Activated CD8-positive, alpha-beta memory T cell treated with anti-CD3 and anti-CD28 coated beads, Interleukin-2, amount 10 ng/mL, durations not matched to agents 7 days and 5 days (primary cell): ENCODE measurements around the gene LIPC. TPM values are rescaled to one million over a fixed set of nuclear protein-coding genes. Genes with fewer than 3 reads are reported as not detected.

Experiments
- ATAC-seq: fragments of 150-1000 bp; cut with Tn5 transposase; one replicate; pipeline ENCODE4 v1.10.0; 2021; ENCODE audit warnings: moderate library complexity
- CTCF ChIA-PET: fragments of 350-600 bp; sonication (Branson Sonifier 250); formaldehyde crosslinking; loops from one replicate; lab custom pipeline; 2021; ENCODE audit warnings: antibody characterized with exemption; lab: Charles Lee
- DNase-seq: peaks from one replicate; pipeline ENCODE4 v3.0.0-alpha.2; 2020
- H3K27ac Mint-ChIP-seq: one replicate; pipeline ENCODE4 v1.8.0; 2021; ENCODE audit warnings: mild to moderate bottlenecking, mixed read lengths
- H3K27me3 Mint-ChIP-seq: one replicate; pipeline ENCODE4 v1.8.0; 2021; ENCODE audit warnings: mixed read lengths
- H3K36me3 Mint-ChIP-seq: one replicate; pipeline ENCODE4 v1.8.0; 2021; ENCODE audit warnings: mild to moderate bottlenecking, mixed read lengths
- H3K4me1 Mint-ChIP-seq: one replicate; pipeline ENCODE4 v1.8.0; 2021; ENCODE audit warnings: mixed read lengths
- H3K4me3 Mint-ChIP-seq: one replicate; pipeline ENCODE4 v1.8.0; 2021; ENCODE audit warnings: mild to moderate bottlenecking, moderate library complexity, mixed read lengths
- H3K9me3 Mint-ChIP-seq: one replicate; pipeline ENCODE4 v1.8.0; 2022; ENCODE audit warnings: low read depth, mixed read lengths
- total RNA-seq, 2 experiments: library from RNA; stranded (reverse); gene quantifications; one replicate each; pipeline ENCODE4 v1.2.3, GENCODE V29; 2021

Gene LIPC
- total RNA-seq, 2 experiments from 2014 or later, result 5.3 to 9.0 TPM

DNA sequence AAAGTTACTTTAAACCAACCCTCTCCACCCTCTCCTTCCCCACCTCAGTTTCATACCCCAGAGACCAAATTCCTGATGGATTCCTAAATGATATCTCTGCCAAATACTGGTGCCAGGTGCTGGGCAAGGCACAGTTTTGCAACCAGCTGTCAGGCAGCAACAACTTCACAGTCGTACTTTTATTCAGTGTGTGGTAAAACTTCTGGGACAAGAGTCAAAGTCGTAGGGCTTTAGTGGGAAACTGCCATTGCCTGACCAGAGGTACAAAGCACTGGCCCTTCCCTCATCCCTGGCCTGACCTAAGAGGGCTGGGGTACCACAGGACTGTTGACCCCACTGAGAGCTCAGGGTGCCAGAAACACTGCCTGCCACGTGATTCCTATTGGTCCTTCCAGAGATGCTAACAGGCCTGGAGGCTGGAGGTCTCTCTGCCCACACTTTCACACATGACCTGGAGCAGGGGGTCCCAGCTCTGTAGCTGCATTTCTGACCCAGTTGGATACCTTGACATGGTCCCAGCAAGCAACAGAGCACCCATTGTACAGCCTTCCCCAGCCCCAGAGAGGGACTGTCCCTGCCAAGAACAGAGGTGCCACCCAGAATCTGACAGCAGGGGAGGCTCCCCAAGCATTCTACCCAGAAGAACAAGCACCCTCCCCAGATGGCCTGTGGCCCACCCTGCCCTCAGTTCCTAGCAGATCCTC, 59.9 kb downstream of the LIPC start:
- Mint-ChIP-seq H3K27me3 (no peaks in the 10 kb centered on the region), H3K9me3 (peaks cover 6% of the 10 kb centered on the region), H3K4me1 (peaks cover 33% of the 10 kb centered on the region), H3K36me3 (peaks cover 22% of the 10 kb centered on the region), H3K4me3 (no peak overlapping the region), H3K27ac (no peak overlapping the region)
- no peak for DNase-seq
- CTCF ChIA-PET, result interaction anchor here (1.1 to 1.3 kb wide), 2 partner anchors 23 to 43 kb away, joined by 3 read pairs; no protein-coding TSS in a partner anchor
- ATAC-seq, result no peak

GRCh38 chr15:58492661-58493397, 61.0 kb downstream of the LIPC start:
- no peak for DNase-seq
- Mint-ChIP-seq H3K4me3 (no peak overlapping the region), H3K9me3 (peaks cover 6% of the 10 kb centered on the region), H3K4me1 (peaks cover 24% of the 10 kb centered on the region), H3K27ac (peak overlapping the region; percentile 41), H3K36me3 (peaks cover 20% of the 10 kb centered on the region), H3K27me3 (peaks cover 3% of the 10 kb centered on the region)
- no peak for ATAC-seq
- CTCF ChIA-PET, result interaction anchor here (0.8 kb wide), 1 partner anchor 8 kb away, joined by 3 read pairs; no protein-coding TSS in a partner anchor

DNA sequence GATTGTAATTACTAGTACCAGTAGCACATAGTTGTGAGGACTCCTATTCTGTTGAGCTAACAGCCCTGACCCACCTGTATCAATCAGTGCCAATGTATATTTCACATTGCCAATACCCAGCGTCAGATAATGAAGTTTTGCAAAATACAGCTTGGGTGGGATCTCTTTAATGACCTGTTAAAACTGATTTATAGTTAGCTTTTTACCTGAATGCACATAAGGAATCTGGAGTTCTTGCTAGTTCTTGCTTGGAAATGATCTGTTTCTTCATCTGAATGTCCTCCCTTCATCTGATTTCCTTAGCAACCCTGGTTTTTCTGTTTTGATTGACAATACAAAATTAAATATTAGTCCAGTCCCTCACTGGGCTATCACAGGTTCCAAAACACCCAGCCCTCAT, 62.8 kb downstream of the LIPC start:
- DNase-seq, result no peak
- Mint-ChIP-seq H3K4me1 (peaks cover 20% of the 10 kb centered on the region), H3K27me3 (peaks cover 3% of the 10 kb centered on the region), H3K27ac (no peak overlapping the region), H3K36me3 (peaks cover 15% of the 10 kb centered on the region), H3K4me3 (no peak overlapping the region), H3K9me3 (peaks cover 2% of the 10 kb centered on the region)
- CTCF ChIA-PET, result interaction anchor here (1.4 kb wide), 1 partner anchor 10 kb away, joined by 4 read pairs; no protein-coding TSS in a partner anchor
- ATAC-seq, result no peak

GRCh38 chr15:58495891-58496408, 64.2 kb downstream of the LIPC start:
- H3K4me1 Mint-ChIP-seq, result peaks cover 20% of the 10 kb centered on the region
- peak overlapping the region; percentile 41 for H3K27ac Mint-ChIP-seq
- peaks cover 5% of the 10 kb centered on the region for H3K36me3 Mint-ChIP-seq
- ATAC-seq, result peak; percentile 36
- H3K9me3 Mint-ChIP-seq, result no peaks in the 10 kb centered on the region
- CTCF ChIA-PET, result no interaction called here
- H3K4me3 Mint-ChIP-seq, result no peak overlapping the region
- no peak for DNase-seq
- H3K27me3 Mint-ChIP-seq, result peaks cover 3% of the 10 kb centered on the region

GRCh38 chr15:58497046-58497785, 65.4 kb downstream of the LIPC start:
- Mint-ChIP-seq H3K4me3 (no peak overlapping the region), H3K27me3 (peaks cover 3% of the 10 kb centered on the region), H3K4me1 (peaks cover 20% of the 10 kb centered on the region), H3K9me3 (no peaks in the 10 kb centered on the region), H3K36me3 (peaks cover 5% of the 10 kb centered on the region), H3K27ac (no peak overlapping the region)
- CTCF ChIA-PET, result interaction anchor here (1.0 kb wide), 2 partner anchors 20 to 38 kb away, joined by 3 read pairs; no protein-coding TSS in a partner anchor
- ATAC-seq, result no peak
- DNase-seq, result no peak

DNA sequence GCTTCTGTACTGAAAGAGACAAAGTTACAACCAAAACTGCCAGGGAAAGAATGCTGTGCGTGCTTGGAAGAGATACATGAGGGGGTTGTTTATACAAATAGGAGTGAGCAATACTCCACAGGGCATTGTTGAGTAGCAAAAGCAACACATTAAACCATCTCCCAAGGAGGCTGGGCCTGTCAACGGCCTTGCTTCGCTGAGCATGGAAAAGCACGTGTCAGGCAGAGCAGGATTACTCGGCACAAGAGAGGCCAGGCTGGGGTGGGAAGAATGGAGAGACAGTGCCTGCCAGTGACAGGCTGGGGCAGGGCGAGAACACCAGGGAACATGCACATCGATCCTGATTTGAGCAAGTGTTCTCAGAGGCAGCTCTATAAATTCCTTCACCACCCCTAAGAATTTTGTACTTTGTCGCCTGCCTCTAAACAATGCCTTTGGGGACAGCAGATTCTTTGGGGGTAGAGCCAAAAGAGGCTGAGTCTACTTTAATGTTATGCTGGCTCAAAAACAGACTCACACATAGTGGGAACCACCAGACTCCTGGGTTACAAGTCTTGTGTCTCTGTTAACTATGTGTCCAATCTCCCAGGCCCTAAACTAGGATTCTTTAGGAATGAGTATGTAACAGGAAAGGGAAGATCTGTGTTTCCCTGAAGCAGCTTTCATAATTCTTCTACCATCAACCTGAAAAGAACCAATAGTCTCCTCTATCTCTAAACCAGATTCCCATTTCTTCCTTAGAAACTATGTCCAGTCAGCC, 67.2 kb downstream of the LIPC start:
- Mint-ChIP-seq H3K4me3 (no peak overlapping the region), H3K4me1 (peaks cover 16% of the 10 kb centered on the region), H3K9me3 (no peaks in the 10 kb centered on the region), H3K36me3 (peaks cover 3% of the 10 kb centered on the region), H3K27me3 (peaks cover 3% of the 10 kb centered on the region), H3K27ac (no peak overlapping the region)
- CTCF ChIA-PET, result interaction anchor here (0.8 kb wide), 1 partner anchor 17 kb away, joined by 3 read pairs; no protein-coding TSS in a partner anchor
- no peak for DNase-seq
- no peak for ATAC-seq

DNA sequence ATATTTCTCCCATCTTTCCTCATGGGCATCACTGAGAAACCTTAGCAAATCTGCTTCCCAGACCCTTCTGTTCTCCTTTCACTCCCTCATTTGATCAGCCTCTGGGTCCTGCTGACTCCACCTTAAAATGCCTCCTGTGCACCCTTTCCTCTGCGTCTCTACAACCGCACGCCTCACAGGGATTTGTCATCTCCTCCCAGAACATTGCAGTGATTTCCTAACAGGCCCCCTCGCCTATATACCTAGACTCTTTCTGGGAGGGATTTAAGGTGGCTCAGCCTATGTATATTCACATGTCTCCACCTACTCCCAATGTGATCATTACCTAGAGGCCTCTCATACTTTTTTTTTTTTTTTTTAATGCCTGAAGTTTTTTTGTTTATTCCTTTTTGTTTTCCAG, 69.2 kb downstream of the LIPC start:
- CTCF ChIA-PET, result no interaction called here
- no peak for DNase-seq
- no peaks in the 10 kb centered on the region for H3K9me3 Mint-ChIP-seq
- H3K4me1 Mint-ChIP-seq, result peaks cover 16% of the 10 kb centered on the region
- no peak overlapping the region for H3K4me3 Mint-ChIP-seq
- H3K27me3 Mint-ChIP-seq, result peaks cover 3% of the 10 kb centered on the region
- ATAC-seq, result no peak
- H3K36me3 Mint-ChIP-seq, result peaks cover 1% of the 10 kb centered on the region
- H3K27ac Mint-ChIP-seq, result no peak overlapping the region

DNA sequence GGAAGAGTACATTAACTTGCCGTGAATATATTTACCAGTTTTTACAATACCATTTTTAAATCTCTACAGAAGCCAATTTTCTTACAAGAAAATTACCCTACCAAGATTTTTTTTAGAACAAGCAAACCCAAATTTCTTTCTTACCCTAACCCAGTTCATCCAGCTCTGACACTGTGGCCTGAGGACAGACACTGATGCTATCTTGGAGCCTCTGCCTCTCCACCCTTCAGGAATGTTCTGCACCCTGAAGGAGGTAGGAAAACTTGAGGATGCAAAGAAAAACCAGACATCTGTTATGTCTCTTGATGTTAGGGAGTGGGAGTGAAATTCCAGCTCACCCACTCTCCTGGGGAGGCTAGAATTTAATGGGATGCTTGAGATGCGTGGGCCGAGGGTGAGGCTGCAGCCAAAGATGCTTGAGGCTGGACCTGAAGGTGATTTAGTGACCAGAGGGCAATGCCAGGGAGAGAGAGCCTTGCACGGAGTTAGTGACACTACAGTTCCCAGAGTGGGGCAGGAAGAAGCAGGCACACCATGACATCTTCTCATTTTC, 69.9 kb downstream of the LIPC start:
- CTCF ChIA-PET, result no interaction called here
- Mint-ChIP-seq H3K36me3 (peaks cover 2% of the 10 kb centered on the region), H3K27ac (no peak overlapping the region), H3K4me3 (no peak overlapping the region), H3K4me1 (peaks cover 18% of the 10 kb centered on the region), H3K9me3 (no peaks in the 10 kb centered on the region), H3K27me3 (peaks cover 3% of the 10 kb centered on the region)
- DNase-seq (no peak), ATAC-seq (no peak)

DNA sequence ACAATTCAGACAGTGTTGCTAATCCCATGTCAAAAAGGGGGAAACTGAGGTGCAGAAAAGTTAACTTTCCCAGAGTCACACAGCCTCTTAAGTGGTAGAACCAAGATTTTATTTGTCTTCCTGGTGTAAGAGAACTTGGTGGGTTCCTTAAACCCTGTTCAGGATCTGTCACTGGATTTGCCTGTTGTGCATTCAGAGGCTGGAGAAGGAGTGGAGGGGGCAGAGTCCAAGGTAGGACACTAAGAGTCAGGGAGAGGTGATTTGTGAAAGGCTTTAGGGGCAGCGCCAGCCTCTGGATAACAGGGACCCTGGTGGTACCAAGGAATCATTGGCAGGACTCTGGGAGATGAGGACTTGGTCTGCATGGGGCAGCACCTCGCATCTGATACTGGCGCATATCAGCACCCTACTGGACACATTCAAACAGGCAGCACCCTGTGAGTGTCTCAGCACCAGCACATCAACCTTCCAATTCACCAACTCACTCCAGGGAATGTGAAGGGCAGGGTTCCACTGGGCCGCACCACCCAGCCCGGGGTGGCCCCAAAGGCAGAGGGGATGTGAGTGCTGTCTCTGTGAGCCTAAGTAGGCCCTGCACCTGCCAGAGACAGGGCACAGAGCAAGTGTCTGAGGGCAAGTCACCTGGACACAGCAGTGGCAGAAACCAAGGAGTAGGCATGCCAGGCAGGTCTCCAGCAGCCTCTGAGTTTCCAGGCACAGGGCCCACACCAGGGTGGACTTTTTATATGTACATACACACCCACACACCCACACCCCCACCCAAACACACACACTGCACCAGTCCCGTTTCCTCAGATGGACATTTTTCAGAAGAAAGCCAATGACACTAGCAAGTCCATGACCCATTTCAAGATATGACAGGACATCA, 71.6 kb downstream of the LIPC start:
- H3K4me3 Mint-ChIP-seq, result no peak overlapping the region
- H3K9me3 Mint-ChIP-seq, result no peaks in the 10 kb centered on the region
- no peak overlapping the region for H3K27ac Mint-ChIP-seq
- CTCF ChIA-PET, result no interaction called here
- H3K4me1 Mint-ChIP-seq, result peaks cover 15% of the 10 kb centered on the region
- no peak for DNase-seq
- peaks cover 3% of the 10 kb centered on the region for H3K36me3 Mint-ChIP-seq
- no peak for ATAC-seq
- H3K27me3 Mint-ChIP-seq, result no peaks in the 10 kb centered on the region

DNA sequence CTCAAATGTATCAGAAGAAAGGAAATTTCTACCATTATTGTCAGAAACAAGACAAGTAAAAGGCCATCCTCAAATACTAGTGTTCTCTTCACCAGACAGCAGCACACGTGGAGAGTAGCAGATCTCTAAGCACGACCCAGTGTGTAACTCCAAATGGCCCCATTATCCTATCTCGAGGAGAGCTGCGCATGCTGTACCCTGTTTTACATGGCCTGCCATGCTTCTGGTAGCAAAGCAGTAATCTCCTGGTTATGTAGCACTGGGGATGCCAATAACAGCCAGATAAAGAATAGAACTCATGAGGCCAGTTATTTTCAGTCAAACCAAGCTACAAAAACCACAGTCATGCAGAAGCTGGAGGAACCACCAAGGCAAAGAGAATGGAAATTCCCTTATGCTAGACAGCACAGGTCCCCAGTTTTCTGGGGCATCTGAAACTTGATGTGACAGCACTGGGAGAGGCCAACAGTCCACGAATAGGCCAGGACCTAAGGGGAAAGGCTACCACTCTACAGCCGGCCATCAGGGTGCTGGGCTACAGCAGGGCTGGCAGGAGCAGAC, 73.0 kb downstream of the LIPC start:
- no peak overlapping the region for H3K4me3 Mint-ChIP-seq
- H3K27ac Mint-ChIP-seq, result no peak overlapping the region
- peaks cover 3% of the 10 kb centered on the region for H3K36me3 Mint-ChIP-seq
- ATAC-seq, result no peak
- H3K9me3 Mint-ChIP-seq, result no peaks in the 10 kb centered on the region
- no peak for DNase-seq
- no peaks in the 10 kb centered on the region for H3K27me3 Mint-ChIP-seq
- CTCF ChIA-PET, result interaction anchor here (1.1 kb wide), 1 partner anchor 10 kb away, joined by 4 read pairs; no protein-coding TSS in a partner anchor
- H3K4me1 Mint-ChIP-seq, result peaks cover 15% of the 10 kb centered on the region

DNA sequence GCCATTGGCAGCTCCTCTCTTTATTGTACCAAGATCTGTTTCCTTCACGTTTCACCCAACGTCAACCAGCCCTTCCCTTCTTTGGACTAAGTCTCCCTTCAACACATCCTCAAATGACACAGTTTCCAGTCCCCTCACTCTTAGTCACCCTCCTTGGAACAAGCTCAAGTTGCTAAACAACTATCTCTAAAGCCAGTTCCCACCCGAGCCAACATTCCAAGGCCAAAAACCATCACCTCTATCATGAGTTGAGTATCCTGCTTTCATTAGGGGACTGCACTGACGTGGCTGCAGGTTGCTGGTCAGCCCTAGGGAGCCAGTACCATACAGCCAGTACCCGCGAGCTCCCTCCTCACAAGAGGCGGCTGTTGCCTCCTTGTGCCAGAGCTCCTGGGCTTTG, 73.8 kb downstream of the LIPC start:
- H3K36me3 Mint-ChIP-seq, result peaks cover 3% of the 10 kb centered on the region
- no peak for DNase-seq
- CTCF ChIA-PET, result interaction anchor here (1.1 kb wide), 1 partner anchor 11 kb away, joined by 4 read pairs; no protein-coding TSS in a partner anchor
- no peak overlapping the region for H3K4me3 Mint-ChIP-seq
- ATAC-seq, result no peak
- H3K27ac Mint-ChIP-seq, result no peak overlapping the region
- peaks cover 15% of the 10 kb centered on the region for H3K4me1 Mint-ChIP-seq
- H3K9me3 Mint-ChIP-seq, result no peaks in the 10 kb centered on the region
- H3K27me3 Mint-ChIP-seq, result no peaks in the 10 kb centered on the region
